ENCODE data around the gene KIF2C.

- TF ChIP-seq CTCF (IDR thresholded peaks at IDR 0.05; ENCODE audit: poor library complexity) (no peak), EZH2 (IDR thresholded peaks at IDR 0.05; ENCODE audit: borderline replicate concordance) (no peak)
Measured at GRCh38 chr1:44778705-44779576, 39.3 kb downstream of the KIF2C start.

All from hepatocyte (in vitro differentiated cells).